ENCODE measurements around the gene STRA8.

The STRA8 gene

DNA sequence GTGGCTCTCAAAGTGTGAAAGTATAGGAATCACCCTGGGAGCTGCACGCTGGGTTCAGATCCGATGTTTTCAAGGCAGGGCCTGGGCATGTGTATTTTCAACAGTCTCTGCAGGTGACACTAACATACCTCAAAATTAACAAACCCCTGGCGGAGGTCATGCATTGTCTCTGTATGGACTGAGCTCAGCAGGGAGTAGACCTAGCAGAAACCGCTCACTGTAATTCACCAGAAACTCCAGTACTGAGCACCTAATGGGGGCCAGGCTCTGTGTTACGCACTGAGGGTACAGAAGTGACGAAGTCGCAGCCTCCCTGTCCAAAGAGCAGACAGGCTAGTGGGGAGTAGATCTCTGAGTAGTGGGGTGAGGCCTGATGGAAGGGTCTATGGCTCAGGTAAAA lies 5.6 kb downstream of the STRA8 start:
- DNase-seq = no peak

GRCh38 chr7:135240441-135240840 lies 6.8 kb downstream of the STRA8 start:
- DNase-seq = no peak

DNA sequence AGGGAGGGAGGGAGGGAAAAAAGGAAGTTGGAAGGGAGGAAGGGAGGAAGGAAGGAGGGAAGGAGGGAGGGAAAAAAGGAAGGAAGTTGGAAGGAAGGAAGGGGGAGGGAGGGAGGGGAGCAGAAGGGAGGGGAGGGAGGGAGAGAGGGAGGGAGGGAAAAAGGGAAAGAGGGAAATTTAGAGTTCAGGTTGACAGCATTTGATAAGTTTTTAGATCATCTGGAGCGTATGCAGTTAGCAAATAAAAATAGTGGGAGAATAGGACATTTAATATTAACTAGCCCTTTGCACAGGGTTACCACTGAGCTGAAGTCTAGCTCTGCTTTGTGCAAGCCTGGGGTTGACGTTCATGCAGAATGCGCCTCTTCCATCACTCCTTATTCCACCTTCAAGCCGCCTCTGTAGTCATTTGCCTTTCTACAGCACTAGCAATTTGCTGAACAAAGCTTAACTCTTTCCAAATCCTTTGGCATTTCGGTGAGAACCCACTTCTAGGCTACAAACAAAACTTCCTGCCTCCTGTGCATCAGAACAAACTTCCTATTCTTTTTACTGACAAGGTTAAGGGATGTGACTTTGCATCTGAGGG lies 8.6 kb downstream of the STRA8 start:
- no peak for DNase-seq

GRCh38 chr7:135245226-135246190 lies 11.9 kb downstream of the STRA8 start:
- DNase-seq = no peak

- DNase-seq = no peak
Measured at GRCh38 chr7:135246191-135246825, 12.7 kb downstream of the STRA8 start.

DNA sequence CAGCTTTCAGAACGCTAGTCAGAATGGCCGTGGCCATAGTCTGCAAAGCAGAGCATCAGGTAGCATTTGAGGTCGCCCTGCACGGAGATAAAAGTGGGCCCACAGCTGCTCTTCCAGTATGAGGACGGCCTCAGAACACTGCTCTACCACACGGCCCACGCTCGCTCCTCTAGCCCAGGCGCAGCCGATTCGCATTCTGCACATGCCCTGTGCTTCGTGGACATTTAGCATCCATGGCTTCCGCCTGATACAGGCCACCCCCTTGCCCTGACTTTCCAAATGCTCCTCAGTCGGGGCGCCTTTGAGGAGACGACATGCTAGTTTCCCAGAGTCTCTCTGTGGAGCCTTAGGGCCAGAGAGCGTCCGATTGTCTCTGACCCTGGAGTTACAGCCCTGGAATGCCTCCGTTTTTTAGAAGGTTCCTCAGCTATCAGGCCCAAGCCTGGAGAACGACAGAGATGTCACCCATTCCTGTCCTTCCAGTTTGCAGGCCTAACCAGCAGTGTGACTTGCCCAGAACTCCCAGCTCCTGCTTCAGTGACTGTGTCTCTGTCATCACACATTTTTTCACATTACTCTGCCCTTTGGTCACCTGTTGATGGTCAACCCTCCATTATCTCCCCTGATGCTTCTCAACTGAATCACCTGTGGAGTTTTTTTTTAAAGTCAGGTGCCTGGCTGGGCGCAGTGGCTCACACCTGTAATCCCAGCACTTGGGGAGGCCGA lies 14.3 kb downstream of the STRA8 start:
- no peak for DNase-seq

GRCh38 chr7:135248546-135248945 lies 14.9 kb downstream of the STRA8 start:
- no peak for DNase-seq

DNA sequence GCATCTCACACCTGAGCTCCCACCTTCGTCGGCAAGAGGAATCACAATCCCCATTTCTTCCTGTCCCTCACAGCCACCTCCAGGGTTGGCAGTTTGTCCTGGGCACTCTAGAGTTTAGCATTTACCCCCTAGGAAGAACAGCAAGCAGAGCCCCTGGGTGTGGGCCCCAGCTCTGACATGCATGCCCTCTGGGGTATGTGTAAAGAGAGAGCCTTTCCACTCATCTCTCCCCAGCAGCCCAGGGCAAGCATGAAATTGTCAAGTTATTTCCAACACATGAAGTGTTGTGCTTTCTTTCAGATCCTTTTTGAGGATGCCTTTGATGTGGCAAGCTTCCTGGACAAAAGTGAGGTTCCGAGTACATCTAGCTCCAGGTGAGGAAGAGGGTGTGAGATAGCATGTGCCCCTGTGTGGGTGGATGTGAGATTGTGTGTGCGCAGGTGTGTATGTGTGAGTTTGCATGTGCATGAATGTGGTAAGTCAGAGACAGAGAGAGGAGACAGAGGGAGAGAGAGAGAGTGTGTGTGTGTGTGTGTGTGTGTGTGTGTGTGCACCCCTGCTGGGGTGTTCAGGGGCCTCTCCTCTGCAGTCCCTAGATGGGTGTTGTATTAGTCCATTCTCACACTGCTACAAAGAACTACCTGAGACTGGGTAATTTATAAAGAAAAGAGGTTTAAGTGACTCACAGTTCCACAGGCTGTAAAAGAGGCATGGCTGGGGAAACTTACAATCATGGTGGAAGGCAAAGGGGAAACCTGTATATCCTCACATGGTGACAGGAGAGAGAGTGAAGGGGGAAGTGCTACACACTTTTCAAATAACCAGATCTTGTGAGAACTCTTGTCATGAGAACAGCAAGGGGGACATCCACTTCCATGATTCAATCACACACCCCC lies 18.1 kb downstream of the STRA8 start:
- DNase-seq = no peak

DNA sequence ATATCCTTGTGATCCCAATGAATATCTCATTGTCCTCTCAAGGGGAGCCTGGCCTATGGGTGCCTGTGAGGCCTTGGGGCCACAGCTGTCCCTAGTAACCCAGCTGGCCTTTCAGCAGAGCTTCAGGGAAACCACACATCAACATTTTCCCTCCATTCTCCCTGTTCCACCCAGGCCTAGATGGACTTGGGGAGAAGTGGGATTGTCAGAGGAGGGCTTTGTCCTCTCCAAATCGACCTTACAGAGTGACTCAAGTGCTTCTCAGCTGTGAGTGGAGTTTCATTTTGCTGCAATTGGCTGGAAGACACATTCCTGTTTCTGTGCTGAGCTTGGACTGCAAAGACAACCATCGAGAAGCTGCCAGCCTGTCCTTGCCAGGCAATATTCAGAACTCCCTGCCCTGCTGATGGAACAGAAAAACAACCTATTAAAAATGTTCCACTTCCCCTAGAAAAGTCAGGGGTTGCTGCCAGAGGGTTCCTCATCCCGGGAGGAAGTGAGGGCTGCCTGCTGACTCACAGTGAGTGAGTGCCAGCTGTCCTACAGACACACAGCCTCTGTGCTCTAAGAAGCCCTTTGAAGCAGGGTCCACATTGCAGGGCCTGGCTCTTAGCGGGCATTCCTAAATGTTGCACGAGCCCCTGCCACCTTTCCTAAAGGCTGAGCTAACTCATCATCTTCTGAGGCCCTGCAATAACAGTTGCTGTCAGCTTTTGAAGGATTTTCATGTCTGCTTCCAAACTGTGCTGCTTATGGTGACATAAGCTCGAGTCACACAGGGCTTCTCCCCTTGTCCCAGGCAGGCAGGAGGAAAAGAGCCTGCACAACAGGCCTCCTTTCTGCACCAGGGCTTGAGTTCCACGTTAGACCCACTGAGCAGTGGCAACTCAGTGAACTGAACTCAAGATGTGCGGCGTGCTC lies 20.5 kb downstream of the STRA8 start:
- DNase-seq = peak; percentile 84

GRCh38 chr7:135257790-135258189 lies 24.2 kb downstream of the STRA8 start:
- no peak for DNase-seq

- no peak for DNase-seq
Measured at GRCh38 chr7:135258585-135258984, 24.9 kb downstream of the STRA8 start.

- DNase-seq = no peak
Measured at GRCh38 chr7:135259702-135260101, 26.1 kb downstream of the STRA8 start.

- no peak for DNase-seq
Measured at GRCh38 chr7:135260470-135260869, 26.8 kb downstream of the STRA8 start.

DNA sequence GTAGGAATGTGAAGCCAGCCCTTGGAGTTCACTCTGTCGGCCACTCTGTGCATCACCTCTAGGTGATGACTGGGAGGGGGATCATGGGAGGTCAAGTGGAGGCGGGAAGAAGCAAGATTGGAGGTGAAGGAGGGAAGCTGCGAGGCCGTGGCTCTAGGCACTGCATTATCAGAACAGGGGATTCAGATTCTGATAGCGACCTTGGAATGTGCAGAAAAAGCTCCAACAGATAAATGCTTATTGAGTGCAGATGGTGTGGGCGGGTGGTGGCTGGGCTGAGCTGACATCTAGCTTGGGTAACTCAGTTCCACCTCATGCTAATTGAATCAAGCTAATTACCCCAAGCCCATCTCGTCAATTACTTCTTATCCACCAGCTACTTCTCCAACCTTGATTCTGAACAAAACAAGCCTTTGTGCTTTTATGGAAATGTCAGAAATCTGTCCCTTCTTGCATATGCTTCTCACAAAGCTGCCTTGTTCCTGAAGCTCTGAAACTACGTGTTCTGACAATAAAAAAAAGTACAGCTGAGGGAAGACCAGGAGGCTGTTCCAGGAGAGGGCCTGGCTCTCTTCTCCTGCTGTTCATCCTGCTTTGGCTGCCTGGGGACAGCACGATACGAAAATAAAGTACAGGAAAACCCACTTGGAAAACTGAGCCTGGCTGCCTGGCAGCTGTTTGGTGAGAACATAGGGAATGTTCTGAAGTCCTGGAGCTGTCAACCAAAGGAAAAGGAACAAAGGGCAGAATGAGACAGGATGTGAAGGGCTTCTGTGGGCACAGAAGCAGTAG lies 27.5 kb downstream of the STRA8 start:
- peak; percentile 69 for DNase-seq

DNA sequence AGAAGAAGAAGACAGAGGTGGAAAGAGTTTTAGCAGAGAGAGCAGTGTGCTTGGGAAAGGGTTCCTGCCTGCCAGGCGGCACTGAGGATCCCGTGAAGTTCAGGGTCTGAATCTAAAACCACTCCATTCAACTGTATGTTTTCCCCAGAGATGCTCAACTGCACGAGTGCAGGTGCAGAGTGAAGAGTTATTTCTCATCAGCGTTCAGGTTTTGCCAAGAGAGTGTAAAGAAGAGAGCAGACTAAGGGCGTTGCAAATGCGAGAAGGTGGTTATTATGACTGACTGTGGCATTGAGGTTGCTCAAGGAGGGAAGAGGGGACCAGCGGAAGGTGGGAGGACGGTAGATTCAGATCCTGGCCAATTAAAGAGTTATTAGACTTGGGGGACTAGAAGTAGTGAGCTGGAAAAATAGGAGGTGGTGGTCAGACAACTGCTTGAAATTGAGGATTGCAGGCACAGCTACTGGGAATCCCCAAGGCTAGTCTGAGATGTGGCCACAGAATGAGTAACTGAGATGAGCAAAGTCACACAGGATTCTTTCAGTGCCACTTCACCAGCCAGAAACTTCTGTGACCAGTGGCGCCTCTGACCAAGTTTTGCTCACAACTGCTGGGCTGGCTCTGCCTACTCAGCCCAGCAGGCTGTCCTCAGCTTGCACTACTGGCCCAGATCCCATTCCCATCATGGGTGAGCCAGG lies 29.1 kb downstream of the STRA8 start:
- no peak for DNase-seq

DNA sequence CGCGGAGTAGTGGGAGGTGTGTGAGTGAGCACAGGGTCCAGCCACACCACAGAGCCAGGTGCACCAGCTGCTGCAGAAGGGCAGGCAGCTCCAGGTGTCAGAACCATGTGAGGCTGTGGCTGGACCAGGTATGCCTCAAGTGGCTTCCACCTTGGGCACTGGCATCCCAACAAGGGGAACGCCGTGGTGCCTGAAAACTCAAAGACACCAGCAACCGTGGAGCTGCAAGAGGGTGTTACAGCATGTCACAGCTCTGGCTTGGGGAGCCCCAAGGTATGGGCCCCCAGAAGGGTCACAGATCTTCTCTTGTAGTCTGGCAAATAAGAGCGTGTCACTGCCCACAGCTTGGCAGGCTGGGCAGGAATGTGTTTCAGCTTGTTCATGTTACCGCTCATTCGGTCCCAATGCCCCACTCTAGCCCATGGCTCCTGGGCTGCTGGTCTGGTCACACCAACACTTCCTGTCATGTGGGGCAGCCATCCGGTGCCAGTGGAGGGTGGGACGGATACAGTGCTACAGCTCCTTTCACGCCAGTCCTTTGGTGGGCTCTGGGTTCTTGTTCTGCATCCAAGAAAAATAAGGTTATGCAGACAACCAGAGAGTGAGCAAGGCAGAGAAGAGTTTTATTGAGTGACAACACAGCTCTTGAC lies 29.8 kb downstream of the STRA8 start:
- no peak for DNase-seq

- no peak for DNase-seq
Measured at GRCh38 chr7:135265637-135266036, 32.0 kb downstream of the STRA8 start.

- no peak for DNase-seq
Measured at GRCh38 chr7:135269921-135270320, 36.3 kb downstream of the STRA8 start.
